Germinal center (tissue), 1 donor: Measurements from ENCODE around the gene BCL2L2.
A peak's percentile ranks its signal among the peaks of the same experiment; 100 is the strongest.
"Not testable (repeated sequence)": the region's sequence is repeated elsewhere in the genome, so short reads cannot be mapped to it uniquely, and the experiment has no call there.

Source experiments
- DNase-seq: peaks from one replicate; pipeline ENCODE4 v3.0.0; 2012; ENCODE audit warnings: mixed read lengths, low spot score

Gene BCL2L2

GRCh38 chr14:23306412-23307145, at the start of gene BCL2L2:
Gene BCL2L2 (plus strand): TSS chr14:23306833. CDS start chr14:23307768, 935 bp downstream.
- peak; percentile 44 for DNase-seq

- DNase-seq, result no peak
Observed at GRCh38 chr14:23258256-23258655, 48.4 kb upstream of the BCL2L2 start.

- DNase-seq, result no peak
Observed at GRCh38 chr14:23259426-23259825, 47.2 kb upstream of the BCL2L2 start.

GRCh38 chr14:23260849-23261248, 45.8 kb upstream of the BCL2L2 start:
- DNase-seq, result not testable (repeated sequence)

GRCh38 chr14:23269193-23269592, 37.4 kb upstream of the BCL2L2 start:
- no peak for DNase-seq

GRCh38 chr14:23275412-23275811, 31.2 kb upstream of the BCL2L2 start:
- DNase-seq, result no peak

GRCh38 chr14:23277189-23277588, 29.4 kb upstream of the BCL2L2 start:
- no peak for DNase-seq

GRCh38 chr14:23277928-23278327, 28.7 kb upstream of the BCL2L2 start:
- DNase-seq, result not testable (repeated sequence)

- no peak for DNase-seq
Observed at GRCh38 chr14:23281247-23281646, 25.4 kb upstream of the BCL2L2 start.

GRCh38 chr14:23284654-23285529, 21.7 kb upstream of the BCL2L2 start:
- no peak for DNase-seq

GRCh38 chr14:23285530-23286019, 21.1 kb upstream of the BCL2L2 start:
- no peak for DNase-seq

GRCh38 chr14:23286020-23286901, 20.4 kb upstream of the BCL2L2 start, which contains the start of gene HOMEZ:
Gene HOMEZ (minus strand): TSS chr14:23286132. CDS start chr14:23285952, 180 bp downstream.
- peak; percentile 98 for DNase-seq

GRCh38 chr14:23286902-23287479, 19.6 kb upstream of the BCL2L2 start:
- no peak for DNase-seq

GRCh38 chr14:23294734-23295561, 11.7 kb upstream of the BCL2L2 start:
- peak; percentile 22 for DNase-seq

- DNase-seq, result no peak
Observed at GRCh38 chr14:23296012-23296777, 10.4 kb upstream of the BCL2L2 start.

- DNase-seq, result no peak
Observed at GRCh38 chr14:23297096-23297495, 9.5 kb upstream of the BCL2L2 start.

- no peak for DNase-seq
Observed at GRCh38 chr14:23297611-23298277, 8.9 kb upstream of the BCL2L2 start.

- DNase-seq, result no peak
Observed at GRCh38 chr14:23299211-23299957, 7.2 kb upstream of the BCL2L2 start.
